Measurements from ENCODE around the gene TBC1D3H.
"Not testable (repeated sequence)": the region's sequence is repeated elsewhere in the genome, so short reads cannot be mapped to it uniquely, and the experiment has no call there.

TBC1D3H gene

GRCh38 chr17:36388385-36389245 is at the start of gene TBC1D3H:
Gene TBC1D3H (minus strand): TSS chr17:36388435. CDS start chr17:36386895, 1,540 bp downstream.
- H3K36me3 ChIP-seq (ENCODE audit: insufficient read depth, low read length); H3K27me3 ChIP-seq (ENCODE audit: insufficient read depth, low read length); H3K27ac ChIP-seq (ENCODE audit: low read depth, low read length); H2AFZ ChIP-seq (ENCODE audit: low read length, unreplicated experiment); H3K4me1 ChIP-seq (ENCODE audit: control insufficient read depth, insufficient read depth, low read length, unreplicated experiment); H3K79me2 ChIP-seq (ENCODE audit: control insufficient read depth, insufficient read depth, low read length, unreplicated experiment); H3K4me3 ChIP-seq (ENCODE audit: low read depth, low read length): not testable (repeated sequence)

GRCh38 chr17:36428891-36429290 is 40.7 kb upstream of the TBC1D3H start:
- H3K79me2 ChIP-seq (ENCODE audit: control insufficient read depth, insufficient read depth, low read length, unreplicated experiment); H3K27me3 ChIP-seq (ENCODE audit: insufficient read depth, low read length); H2AFZ ChIP-seq (ENCODE audit: low read length, unreplicated experiment); H3K36me3 ChIP-seq (ENCODE audit: insufficient read depth, low read length); H3K4me3 ChIP-seq (ENCODE audit: low read depth, low read length); H3K27ac ChIP-seq (ENCODE audit: low read depth, low read length); H3K4me1 ChIP-seq (ENCODE audit: control insufficient read depth, insufficient read depth, low read length, unreplicated experiment): not testable (repeated sequence)

- H3K4me3 ChIP-seq (ENCODE audit: low read depth, low read length); H2AFZ ChIP-seq (ENCODE audit: low read length, unreplicated experiment); H3K27me3 ChIP-seq (ENCODE audit: insufficient read depth, low read length); H3K36me3 ChIP-seq (ENCODE audit: insufficient read depth, low read length); H3K27ac ChIP-seq (ENCODE audit: low read depth, low read length); H3K4me1 ChIP-seq (ENCODE audit: control insufficient read depth, insufficient read depth, low read length, unreplicated experiment); H3K79me2 ChIP-seq (ENCODE audit: control insufficient read depth, insufficient read depth, low read length, unreplicated experiment): not testable (repeated sequence)
Measured at GRCh38 chr17:36415180-36415941, 27.1 kb upstream of the TBC1D3H start.

- not testable (repeated sequence) for H3K4me3 ChIP-seq (ENCODE audit: low read depth, low read length); H3K79me2 ChIP-seq (ENCODE audit: control insufficient read depth, insufficient read depth, low read length, unreplicated experiment); H3K36me3 ChIP-seq (ENCODE audit: insufficient read depth, low read length); H3K27ac ChIP-seq (ENCODE audit: low read depth, low read length); H2AFZ ChIP-seq (ENCODE audit: low read length, unreplicated experiment); H3K27me3 ChIP-seq (ENCODE audit: insufficient read depth, low read length); H3K4me1 ChIP-seq (ENCODE audit: control insufficient read depth, insufficient read depth, low read length, unreplicated experiment)
Measured at GRCh38 chr17:36390943-36391645, 2.9 kb upstream of the TBC1D3H start.

- not testable (repeated sequence) for H3K79me2 ChIP-seq (ENCODE audit: control insufficient read depth, insufficient read depth, low read length, unreplicated experiment); H3K27ac ChIP-seq (ENCODE audit: low read depth, low read length); H2AFZ ChIP-seq (ENCODE audit: low read length, unreplicated experiment); H3K36me3 ChIP-seq (ENCODE audit: insufficient read depth, low read length); H3K4me1 ChIP-seq (ENCODE audit: control insufficient read depth, insufficient read depth, low read length, unreplicated experiment); H3K4me3 ChIP-seq (ENCODE audit: low read depth, low read length); H3K27me3 ChIP-seq (ENCODE audit: insufficient read depth, low read length)
Measured at GRCh38 chr17:36375938-36376337, 12.3 kb downstream of the TBC1D3H start.

- not testable (repeated sequence) for H2AFZ ChIP-seq (ENCODE audit: low read length, unreplicated experiment); H3K27me3 ChIP-seq (ENCODE audit: insufficient read depth, low read length); H3K27ac ChIP-seq (ENCODE audit: low read depth, low read length); H3K4me1 ChIP-seq (ENCODE audit: control insufficient read depth, insufficient read depth, low read length, unreplicated experiment); H3K4me3 ChIP-seq (ENCODE audit: low read depth, low read length); H3K36me3 ChIP-seq (ENCODE audit: insufficient read depth, low read length); H3K79me2 ChIP-seq (ENCODE audit: control insufficient read depth, insufficient read depth, low read length, unreplicated experiment)
Measured at GRCh38 chr17:36362496-36362895, 25.7 kb downstream of the TBC1D3H start.

Data from ACC112 (cell line).